Spleen (tissue), 11 donors: Measurements from ENCODE around the gene SMC6. TPM values are rescaled to one million over a fixed set of nuclear protein-coding genes. Genes with fewer than 3 reads are reported as not detected.

Source experiments
- DNase-seq: peaks from one replicate; pipeline ENCODE4 v3.0.0-alpha.2; 2020
- H3K27ac ChIP-seq, 8 donors: fragments of 200-600 bp; sonication (generic) in 7 of 8; 1 replicate in 4 of 8; 2 replicates in 4 of 8; pipeline versions ENCODE4 v1.5.0 to v1.8.0; 2016 to 2021; ENCODE audit warnings: inconsistent platforms in 4 of 8, mild to moderate bottlenecking in 4 of 8, moderate library complexity in 1 of 8
- H3K27me3 ChIP-seq, 7 donors: fragments of 200-600 bp; sonication (generic) in 6 of 7; replicated peaks in 1 of 7; 1 replicate in 4 of 7; 2 replicates in 3 of 7; pipeline versions ENCODE4 v1.5.0 to v1.8.0; 2016 to 2021; ENCODE audit warnings: inconsistent platforms in 3 of 7, mild to moderate bottlenecking in 1 of 7
- H3K36me3 ChIP-seq, 6 donors: fragments of 200-600 bp; sonication (generic) in 5 of 6; 1 replicate in 4 of 6; 2 replicates in 2 of 6; pipeline versions ENCODE4 v1.5.0 to v1.8.0; 2016 to 2021; ENCODE audit warnings: inconsistent platforms in 2 of 6
- H3K4me1 ChIP-seq, 6 donors: fragments of 200-600 bp; sonication (generic) in 5 of 6; 1 replicate in 3 of 6; 2 replicates in 3 of 6; pipeline versions ENCODE4 v1.5.0 to v1.8.0; 2016 to 2021; ENCODE audit warnings: inconsistent platforms in 3 of 6
- H3K4me3 ChIP-seq, 8 donors: fragments of 200-600 bp; sonication (generic) in 7 of 8; 1 replicate in 4 of 8; 2 replicates in 4 of 8; pipeline versions ENCODE4 v1.5.0 to v1.8.0; 2016 to 2021; ENCODE audit warnings: inconsistent platforms in 4 of 8, mild to moderate bottlenecking in 4 of 8, moderate library complexity in 2 of 8
- H3K9me3 ChIP-seq, 8 donors: fragments of 200-600 bp; sonication (generic) in 7 of 8; 1 replicate in 4 of 8; 2 replicates in 4 of 8; pipeline versions ENCODE4 v1.5.0 to v1.8.0; 2016 to 2021; ENCODE audit warnings: inconsistent platforms in 4 of 8
- POLR2A ChIP-seq, 3 donors: fragments of 450-650 bp; IDR thresholded peaks; one replicate each; pipeline ENCODE4 v1.5.1; 2017; ENCODE audit warnings: antibody characterized with exemption in 3 of 3, mild to moderate bottlenecking in 1 of 3
- POLR2AphosphoS5 ChIP-seq, 3 donors: sonication (generic); formaldehyde crosslinking; IDR thresholded peaks; one replicate each; pipeline ENCODE4 v1.5.1; 2017; ENCODE audit warnings: antibody characterized with exemption in 3 of 3
- WGBS, 5 donors: extraction: QIAGEN DNeasy Blood & Tissue Kit in 3 of 5; methylation state at CpG; one replicate each; pipeline versions ENCODE4 v1.1.5 to v1.1.7; 2013 to 2018; 5-methylcytosine and 5-hydroxymethylcytosine counted together
- intact Hi-C: fragments of 100-400 bp; cut with DNase I; formaldehyde crosslinking; loops from one replicate; pipeline ENCODE4 v1.15.0; 2023; ENCODE audit warnings: low total_unique reads
- polyA plus RNA-seq, 3 donors: library from polyadenylated mRNA; stranded (reverse); fragments of 200-250 nt; gene quantifications; one replicate each; pipeline ENCODE4 v1.2.1, GENCODE V29; 2013
- total RNA-seq, 7 donors: library from RNA; depleted of rRNA in 3 of 7; stranded (reverse); fragments of >200 nt in 3 of 7; fragmentation: NEBNext Ultra II Directional in 4 of 7; extraction: Animal tissue kit (Norgen Biotek cat#: 25700) in 4 of 7; gene quantifications; one replicate each; pipeline versions ENCODE4 v1.1.0 to v1.2.1, GENCODE V29; 2016 to 2021
- TF ChIP-seq, protein P1 (sequence below), 11 experiments: fragments of 200-600 bp in 7 of 11; fragments of 450-650 bp in 4 of 11; sonication (generic) in 4 of 11; IDR thresholded peaks in 8 of 11; conservative IDR thresholded peaks in 3 of 11; 1 replicate in 7 of 11; 2 replicates in 4 of 11; pipeline versions ENCODE4 v1.4.0 to v1.8.0; 2016 to 2021; ENCODE audit warnings: antibody characterized with exemption in 11 of 11, inconsistent platforms in 4 of 11, mild to moderate bottlenecking in 1 of 11
- donor health status: healthy with polysubstance abuse.
- donor health status: DM: no; HTN: no; CAD: no; lungs with moderate emphysema.
- donor health status: DM: no; HTN: no; CAD: no.
- donor health status: Bipolar disorder and iron deficiency.
- donor health status: healthy.
- donor health status: DM: no; HTN: no; CAD: no.
- donor health status: DM: yes; HTN: yes; CAD: no.

SMC6 gene
- total and polyA plus RNA-seq, 10 donors = 17.6 to 44.8 (median 29.0) TPM

DNA sequence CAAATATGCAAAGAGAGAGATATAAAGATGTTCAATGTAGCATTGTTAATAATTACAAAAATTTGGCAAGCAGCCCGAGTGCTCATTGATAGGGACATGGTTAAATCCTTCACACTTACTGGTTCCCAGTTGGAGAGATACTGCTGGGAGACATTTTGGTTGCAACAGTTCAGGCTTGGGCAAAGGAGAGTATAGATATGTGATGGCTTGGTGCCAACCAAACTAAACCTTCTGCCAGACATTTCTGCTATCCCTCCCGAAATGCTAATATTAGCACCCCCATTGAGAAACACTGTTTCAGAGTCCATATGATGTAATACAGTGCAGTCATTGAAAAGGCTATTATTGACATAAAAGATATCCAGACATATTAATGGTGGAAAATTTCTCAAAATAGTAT, 11.8 kb upstream of the SMC6 start:
- DNase-seq = no peak
- H3K36me3 ChIP-seq = peaks cover 0 to 76% (median 16%) of the 10 kb centered on the region in 6 donors
- no peak overlapping the region for H3K27ac ChIP-seq
- WGBS, 5 donors = 86 to 95% (median 93%) methylated on average over 2 of the region's 2 CpGs
- no peak for TF ChIP-seq POLR2A (IDR thresholded peaks at IDR 0.05)
- TF ChIP-seq, protein P1, sequence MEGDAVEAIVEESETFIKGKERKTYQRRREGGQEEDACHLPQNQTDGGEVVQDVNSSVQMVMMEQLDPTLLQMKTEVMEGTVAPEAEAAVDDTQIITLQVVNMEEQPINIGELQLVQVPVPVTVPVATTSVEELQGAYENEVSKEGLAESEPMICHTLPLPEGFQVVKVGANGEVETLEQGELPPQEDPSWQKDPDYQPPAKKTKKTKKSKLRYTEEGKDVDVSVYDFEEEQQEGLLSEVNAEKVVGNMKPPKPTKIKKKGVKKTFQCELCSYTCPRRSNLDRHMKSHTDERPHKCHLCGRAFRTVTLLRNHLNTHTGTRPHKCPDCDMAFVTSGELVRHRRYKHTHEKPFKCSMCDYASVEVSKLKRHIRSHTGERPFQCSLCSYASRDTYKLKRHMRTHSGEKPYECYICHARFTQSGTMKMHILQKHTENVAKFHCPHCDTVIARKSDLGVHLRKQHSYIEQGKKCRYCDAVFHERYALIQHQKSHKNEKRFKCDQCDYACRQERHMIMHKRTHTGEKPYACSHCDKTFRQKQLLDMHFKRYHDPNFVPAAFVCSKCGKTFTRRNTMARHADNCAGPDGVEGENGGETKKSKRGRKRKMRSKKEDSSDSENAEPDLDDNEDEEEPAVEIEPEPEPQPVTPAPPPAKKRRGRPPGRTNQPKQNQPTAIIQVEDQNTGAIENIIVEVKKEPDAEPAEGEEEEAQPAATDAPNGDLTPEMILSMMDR (IDR thresholded peaks at IDR 0.05 in 8 of 11, conservative IDR thresholded peaks at IDR 0.05 in 3 of 11) = no peak
- TF ChIP-seq POLR2AphosphoS5 (IDR thresholded peaks at IDR 0.05) = no peak
- H3K9me3 ChIP-seq = no peaks in the 10 kb centered on the region
- H3K4me3 ChIP-seq = no peak overlapping the region
- intact Hi-C loops = no loop called here
- no peaks in the 10 kb centered on the region for H3K27me3 ChIP-seq
- H3K4me1 ChIP-seq = no peaks in the 10 kb centered on the region

DNA sequence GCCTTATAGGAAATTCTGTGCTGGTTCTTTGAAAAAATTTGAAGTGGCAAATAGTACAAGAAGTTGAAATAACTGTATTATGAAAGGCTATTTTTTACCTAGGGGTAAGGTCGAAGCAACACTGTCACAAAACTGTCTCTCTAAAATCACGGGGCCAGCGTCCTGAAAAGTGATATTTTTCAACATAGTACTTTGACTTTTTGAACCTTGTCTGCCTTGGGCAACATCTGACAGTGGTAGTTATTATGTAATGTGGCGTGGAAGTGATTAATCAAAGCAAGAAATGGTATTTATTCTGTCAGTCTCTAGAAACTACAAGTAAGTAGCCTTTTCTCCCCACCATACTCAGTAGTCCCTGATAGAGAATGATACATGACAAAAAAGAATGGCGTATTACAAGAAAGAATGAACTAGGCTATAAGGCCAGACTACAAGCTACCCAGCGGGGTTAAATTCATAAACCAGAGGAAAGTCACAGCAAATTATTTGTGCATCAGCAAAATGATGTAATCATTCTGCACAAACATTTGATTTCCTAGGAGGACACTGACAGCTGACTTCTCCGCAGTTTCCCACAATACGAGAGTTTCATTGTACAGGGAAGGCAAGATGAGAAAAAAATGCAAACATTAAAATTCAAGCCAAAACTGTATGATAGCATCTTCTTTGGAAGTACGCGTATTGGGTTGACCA, 10.2 kb upstream of the SMC6 start:
- WGBS, 5 donors = 89 to 97% (median 92%) methylated on average over 10 of the region's 10 CpGs
- H3K4me3 ChIP-seq = no peak overlapping the region
- TF ChIP-seq, protein P1 (IDR thresholded peaks at IDR 0.05 in 8 of 11, conservative IDR thresholded peaks at IDR 0.05 in 3 of 11) = no peak
- no peak for TF ChIP-seq POLR2A (IDR thresholded peaks at IDR 0.05)
- TF ChIP-seq POLR2AphosphoS5 (IDR thresholded peaks at IDR 0.05) = no peak
- intact Hi-C loops = no loop called here
- H3K9me3 ChIP-seq = no peaks in the 10 kb centered on the region
- H3K4me1 ChIP-seq = no peaks in the 10 kb centered on the region
- no peaks in the 10 kb centered on the region for H3K27me3 ChIP-seq
- H3K36me3 ChIP-seq = peaks cover 0 to 66% (median 10%) of the 10 kb centered on the region in 6 donors
- no peak overlapping the region for H3K27ac ChIP-seq
- DNase-seq = no peak

DNA sequence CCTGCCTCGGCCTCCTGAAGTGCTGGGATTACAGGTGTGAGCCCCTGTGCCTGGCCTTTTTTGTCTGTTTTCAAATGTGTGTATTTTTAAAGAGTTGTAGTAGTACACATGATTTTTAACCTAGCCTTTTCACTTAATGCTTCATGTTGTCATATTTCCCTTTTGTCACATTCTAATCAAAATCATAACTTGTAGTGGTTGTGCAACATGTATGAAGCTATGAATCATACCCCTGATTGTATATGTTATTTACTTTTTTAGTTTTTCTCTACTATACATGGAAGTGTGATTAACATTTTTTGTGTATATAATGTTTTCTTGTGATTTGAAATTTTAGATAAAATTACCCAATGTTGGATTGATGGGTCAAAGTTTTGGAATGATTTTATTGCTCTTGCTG, 8.8 kb upstream of the SMC6 start:
- Histone ChIP-seq H3K27ac (no peak overlapping the region), H3K9me3 (no peaks in the 10 kb centered on the region), H3K4me3 (no peak overlapping the region), H3K4me1 (peaks cover 0 to 12% (median 0%) of the 10 kb centered on the region in 6 donors), H3K36me3 (peaks cover 0 to 53% (median 6%) of the 10 kb centered on the region in 6 donors), H3K27me3 (no peaks in the 10 kb centered on the region)
- TF ChIP-seq, protein P1 (IDR thresholded peaks at IDR 0.05 in 8 of 11, conservative IDR thresholded peaks at IDR 0.05 in 3 of 11) = no peak
- TF ChIP-seq POLR2AphosphoS5 (IDR thresholded peaks at IDR 0.05) = no peak
- no peak for TF ChIP-seq POLR2A (IDR thresholded peaks at IDR 0.05)
- intact Hi-C loops = no loop called here
- no peak for DNase-seq
- 98 to 100% (median 100%) methylated on average over 1 of the region's 1 CpG for WGBS, 5 donors

DNA sequence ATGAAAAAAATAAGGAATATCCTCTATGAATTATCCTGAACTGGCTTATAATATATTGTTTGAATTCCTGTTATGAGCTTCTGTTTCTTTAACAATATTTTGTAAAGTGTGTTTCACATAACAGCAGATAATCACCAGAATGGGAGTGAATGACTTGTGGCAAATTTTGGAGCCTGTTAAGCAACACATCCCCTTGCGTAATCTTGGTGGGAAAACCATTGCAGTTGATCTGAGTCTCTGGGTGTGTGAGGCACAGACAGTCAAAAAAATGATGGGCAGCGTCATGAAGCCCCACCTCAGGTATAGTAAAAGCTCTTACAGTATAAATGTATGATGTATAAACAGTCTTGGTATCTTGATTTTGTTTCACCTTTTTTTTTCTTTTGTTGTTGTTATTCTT, 6.2 kb upstream of the SMC6 start:
- intact Hi-C loops = no loop called here
- TF ChIP-seq, protein P1 (IDR thresholded peaks at IDR 0.05 in 8 of 11, conservative IDR thresholded peaks at IDR 0.05 in 3 of 11) = no peak
- TF ChIP-seq POLR2A (IDR thresholded peaks at IDR 0.05) = no peak
- no peak for TF ChIP-seq POLR2AphosphoS5 (IDR thresholded peaks at IDR 0.05)
- Histone ChIP-seq H3K36me3 (peaks cover 0 to 37% (median 3%) of the 10 kb centered on the region in 6 donors), H3K27me3 (no peaks in the 10 kb centered on the region), H3K9me3 (no peaks in the 10 kb centered on the region), H3K27ac (no peak overlapping the region), H3K4me1 (peaks cover under 1 to 38% (median 8%) of the 10 kb centered on the region in 6 donors), H3K4me3 (no peak overlapping the region)
- 56 to 87% (median 65%) methylated on average over 2 of the region's 2 CpGs for WGBS, 5 donors
- DNase-seq = no peak
